Measurements from ENCODE around the gene PLEKHH2. TPM values are rescaled to one million over a fixed set of nuclear protein-coding genes. Genes with fewer than 3 reads are reported as not detected.
A peak's percentile ranks its signal among the peaks of the same experiment; 100 is the strongest.
"Not testable (repeated sequence)": the region's sequence is repeated elsewhere in the genome, so short reads cannot be mapped to it uniquely, and the experiment has no call there.

Gene PLEKHH2
- total RNA-seq, 1 experiment from 2014 or later, result 3.1 TPM

DNA sequence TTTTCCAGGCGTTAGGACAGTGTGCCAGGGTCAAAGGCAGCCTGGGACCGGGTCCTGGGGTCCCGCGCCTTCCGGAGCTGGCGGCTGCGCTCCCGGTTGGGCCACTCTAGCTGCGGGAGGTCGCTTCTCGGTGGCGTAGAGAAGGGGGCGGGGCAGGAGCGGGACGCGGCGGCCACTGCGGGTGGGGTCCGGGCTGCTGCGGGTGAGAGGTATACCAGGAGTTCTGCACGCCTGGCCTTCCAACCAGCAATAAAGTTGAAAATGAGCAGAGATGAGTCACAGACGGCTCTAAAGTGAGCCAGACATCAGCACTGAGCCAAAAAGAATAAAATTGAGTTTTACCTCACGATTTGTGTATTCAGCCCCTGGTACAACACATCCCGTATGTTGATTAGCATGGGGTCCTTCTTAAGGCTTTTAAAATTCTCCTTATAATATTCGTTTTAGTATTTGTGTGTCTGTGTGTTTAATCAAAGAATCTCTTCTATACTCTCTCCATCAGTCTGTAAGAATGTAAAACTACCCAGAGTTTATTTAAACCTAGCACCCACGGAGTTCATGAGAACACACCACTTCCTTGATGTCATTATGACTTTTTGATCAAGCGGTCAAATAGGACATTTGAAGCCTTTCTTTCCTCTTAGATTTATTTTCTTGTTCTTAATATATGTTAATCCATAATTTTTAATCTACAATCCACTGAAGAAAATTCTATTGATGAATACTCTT is 39.4 kb downstream of the PLEKHH2 start, which contains the start of gene C1GALT1C1L:
C1GALT1C1L (minus strand) TSS at position 108 of the 729 bp plus-strand sequence; CDS start at position 1, 107 bp downstream.
- H2AFZ ChIP-seq (ENCODE audit: low read length), result peak within 1 kb of the TSS; percentile 94
- H3K79me1 ChIP-seq (ENCODE audit: insufficient read depth, low read depth, low read length, poor library complexity, severe bottlenecking), result no peaks in the 10 kb centered on the region
- H3K4me3 Mint-ChIP-seq, result 0 out of 5 replicates have a peak within 1 kb of the TSS, but pooled peaks of 1 of the 2 experiments have one; percentile 16
- H4K91ac ChIP-seq (ENCODE audit: insufficient read length, low read depth, low read length), result no peak within 1 kb of the TSS
- no peak within 1 kb of the TSS for H2BK20ac ChIP-seq (ENCODE audit: low read depth, low read length, poor library complexity, severe bottlenecking)
- no peak within 1 kb of the TSS for H3K27ac ChIP-seq (ENCODE audit: insufficient read length, low read depth, low read length)
- H2AK5ac ChIP-seq (ENCODE audit: insufficient read length, low read length), result no peak within 1 kb of the TSS
- no peak within 1 kb of the TSS for H4K8ac ChIP-seq (replicated peaks; ENCODE audit: insufficient read length, low read depth, low read length)
- H3K23ac ChIP-seq (ENCODE audit: insufficient read length, low read depth, low read length), result no peak within 1 kb of the TSS
- H3K23me2 ChIP-seq (ENCODE audit: insufficient read length, low read depth, low read length, poor library complexity, severe bottlenecking), result peaks cover 5% of the 10 kb centered on the region
- H3K14ac ChIP-seq (ENCODE audit: insufficient read depth, low read length), result no peak within 1 kb of the TSS
- peaks cover 2 to 21% (median 3%) of the 10 kb centered on the region in 3 experiments; a peak in 5 of 7 replicates for H3K36me3 Mint-ChIP-seq (ENCODE audit: insufficient read depth in 1 of 3, low read depth in 3 of 3)
- H3K56ac ChIP-seq (ENCODE audit: insufficient read length, low read depth, low read length), result no peak within 1 kb of the TSS
- H3K18ac ChIP-seq (ENCODE audit: insufficient read length, low read depth, low read length), result no peak within 1 kb of the TSS
- H3K9me3 Mint-ChIP-seq, result peaks cover 10 to 12% of the 10 kb centered on the region in 2 experiments; a peak in 4 of 5 replicates
- H2BK120ac ChIP-seq (ENCODE audit: low read depth, low read length, poor library complexity, severe bottlenecking), result no peak within 1 kb of the TSS
- H2BK15ac ChIP-seq (ENCODE audit: low read depth, low read length), result no peak within 1 kb of the TSS
- H3K9me3 ChIP-seq (ENCODE audit: control insufficient read depth, low read depth, low read length), result no peaks in the 10 kb centered on the region
- H3K27ac Mint-ChIP-seq, result no peak within 1 kb of the TSS
- H4K20me1 ChIP-seq (ENCODE audit: control insufficient read depth, insufficient read depth, insufficient read length), result no peaks in the 10 kb centered on the region
- no peak within 1 kb of the TSS for H3K4me2 ChIP-seq (ENCODE audit: insufficient read depth, insufficient read length, low read length)
- no peaks in the 10 kb centered on the region for H3K4me1 ChIP-seq (ENCODE audit: insufficient read depth, low read length)
- H3K79me2 ChIP-seq (ENCODE audit: insufficient read depth, low read length), result no peaks in the 10 kb centered on the region
- WGBS (ENCODE audit: extremely low coverage, insufficient read length, low lambda C conversion rate), result no CpG with 5 or more reads among the region's 27 CpGs
- H4K5ac ChIP-seq (ENCODE audit: insufficient read length, low read depth, low read length), result no peak within 1 kb of the TSS
- H2BK5ac ChIP-seq (ENCODE audit: insufficient read length, low read length), result no peak within 1 kb of the TSS
- H3K9ac ChIP-seq (ENCODE audit: extremely low read depth, insufficient read length, low read length), result no peak within 1 kb of the TSS
- H2BK12ac ChIP-seq (ENCODE audit: insufficient read length, low read depth, low read length), result no peak within 1 kb of the TSS
- no peaks in the 10 kb centered on the region for H3K27me3 Mint-ChIP-seq (ENCODE audit: low read depth)
- no peak within 1 kb of the TSS for H3K4ac ChIP-seq (ENCODE audit: low read depth, low read length)
- no peak within 1 kb of the TSS for H3T11ph ChIP-seq (ENCODE audit: low read length)
- TF ChIP-seq, protein P1, sequence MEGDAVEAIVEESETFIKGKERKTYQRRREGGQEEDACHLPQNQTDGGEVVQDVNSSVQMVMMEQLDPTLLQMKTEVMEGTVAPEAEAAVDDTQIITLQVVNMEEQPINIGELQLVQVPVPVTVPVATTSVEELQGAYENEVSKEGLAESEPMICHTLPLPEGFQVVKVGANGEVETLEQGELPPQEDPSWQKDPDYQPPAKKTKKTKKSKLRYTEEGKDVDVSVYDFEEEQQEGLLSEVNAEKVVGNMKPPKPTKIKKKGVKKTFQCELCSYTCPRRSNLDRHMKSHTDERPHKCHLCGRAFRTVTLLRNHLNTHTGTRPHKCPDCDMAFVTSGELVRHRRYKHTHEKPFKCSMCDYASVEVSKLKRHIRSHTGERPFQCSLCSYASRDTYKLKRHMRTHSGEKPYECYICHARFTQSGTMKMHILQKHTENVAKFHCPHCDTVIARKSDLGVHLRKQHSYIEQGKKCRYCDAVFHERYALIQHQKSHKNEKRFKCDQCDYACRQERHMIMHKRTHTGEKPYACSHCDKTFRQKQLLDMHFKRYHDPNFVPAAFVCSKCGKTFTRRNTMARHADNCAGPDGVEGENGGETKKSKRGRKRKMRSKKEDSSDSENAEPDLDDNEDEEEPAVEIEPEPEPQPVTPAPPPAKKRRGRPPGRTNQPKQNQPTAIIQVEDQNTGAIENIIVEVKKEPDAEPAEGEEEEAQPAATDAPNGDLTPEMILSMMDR (conservative IDR thresholded peaks at IDR 0.05), result no peak
- DNase-seq, result no peak
- no peaks in the 10 kb centered on the region for H3K27me3 ChIP-seq (ENCODE audit: insufficient read depth, low read length)
- no peaks in the 10 kb centered on the region for H3K4me1 Mint-ChIP-seq

DNA sequence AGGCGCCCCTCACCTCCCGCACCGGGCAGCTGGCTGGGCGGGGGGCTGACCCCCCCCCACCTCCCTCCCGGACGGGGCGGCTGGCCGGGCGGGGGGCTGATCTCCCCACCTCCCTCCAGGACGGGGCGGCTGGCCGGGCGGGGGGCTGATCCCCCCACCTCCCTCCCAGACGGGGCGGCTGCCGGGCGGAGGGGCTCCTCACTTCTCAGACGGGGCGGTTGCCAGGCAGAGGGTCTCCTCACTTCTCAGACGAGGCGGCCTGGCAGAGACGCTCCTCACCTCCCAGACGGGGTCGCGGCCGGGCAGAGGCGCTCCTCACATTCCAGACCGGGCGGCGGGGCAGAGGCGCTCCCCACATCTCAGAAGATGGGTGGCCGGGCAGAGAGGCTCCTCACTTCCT is 40.7 kb downstream of the PLEKHH2 start:
- not testable (repeated sequence) for H2BK120ac ChIP-seq (ENCODE audit: low read depth, low read length, poor library complexity, severe bottlenecking); H3K23ac ChIP-seq (ENCODE audit: insufficient read length, low read depth, low read length); H4K8ac ChIP-seq (replicated peaks; ENCODE audit: insufficient read length, low read depth, low read length); H3K4me1 ChIP-seq (ENCODE audit: insufficient read depth, low read length); H3K27me3 ChIP-seq (ENCODE audit: insufficient read depth, low read length); H2BK12ac ChIP-seq (ENCODE audit: insufficient read length, low read depth, low read length); H3K9me3 ChIP-seq (ENCODE audit: control insufficient read depth, low read depth, low read length); H4K20me1 ChIP-seq (ENCODE audit: control insufficient read depth, insufficient read depth, insufficient read length); H3K56ac ChIP-seq (ENCODE audit: insufficient read length, low read depth, low read length); H3T11ph ChIP-seq (ENCODE audit: low read length); H3K27me3 Mint-ChIP-seq (ENCODE audit: low read depth); H3K4me3 Mint-ChIP-seq; DNase-seq; H3K9ac ChIP-seq (ENCODE audit: extremely low read depth, insufficient read length, low read length); H3K4me1 Mint-ChIP-seq; H3K27ac ChIP-seq (ENCODE audit: insufficient read length, low read depth, low read length); H4K91ac ChIP-seq (ENCODE audit: insufficient read length, low read depth, low read length); H2BK5ac ChIP-seq (ENCODE audit: insufficient read length, low read length); H3K14ac ChIP-seq (ENCODE audit: insufficient read depth, low read length); H2BK20ac ChIP-seq (ENCODE audit: low read depth, low read length, poor library complexity, severe bottlenecking); H3K4ac ChIP-seq (ENCODE audit: low read depth, low read length); H3K4me2 ChIP-seq (ENCODE audit: insufficient read depth, insufficient read length, low read length); H3K23me2 ChIP-seq (ENCODE audit: insufficient read length, low read depth, low read length, poor library complexity, severe bottlenecking); H2BK15ac ChIP-seq (ENCODE audit: low read depth, low read length); H3K79me2 ChIP-seq (ENCODE audit: insufficient read depth, low read length); H2AFZ ChIP-seq (ENCODE audit: low read length); H3K79me1 ChIP-seq (ENCODE audit: insufficient read depth, low read depth, low read length, poor library complexity, severe bottlenecking); H2AK5ac ChIP-seq (ENCODE audit: insufficient read length, low read length); H3K27ac Mint-ChIP-seq; H3K18ac ChIP-seq (ENCODE audit: insufficient read length, low read depth, low read length); H4K5ac ChIP-seq (ENCODE audit: insufficient read length, low read depth, low read length)
- no CpG with 5 or more reads among the region's 32 CpGs for WGBS (ENCODE audit: extremely low coverage, insufficient read length, low lambda C conversion rate)
- H3K36me3 Mint-ChIP-seq (ENCODE audit: insufficient read depth in 1 of 3, low read depth in 3 of 3), result peaks cover 2 to 15% (median 3%) of the 10 kb centered on the region in 3 experiments; a peak in 5 of 7 replicates
- peaks cover 10 to 12% of the 10 kb centered on the region in 2 experiments; a peak in 4 of 5 replicates for H3K9me3 Mint-ChIP-seq

All from H9 (cell line).